Measurements from ENCODE around the gene NOTCH3.

NOTCH3 gene

GRCh38 chr19:15169541-15170285 lies 31.1 kb downstream of the NOTCH3 start:
- TF ChIP-seq CTCF (conservative IDR thresholded peaks at IDR 0.05): no peak
- no peak overlapping the region for H3K27ac ChIP-seq

DNA sequence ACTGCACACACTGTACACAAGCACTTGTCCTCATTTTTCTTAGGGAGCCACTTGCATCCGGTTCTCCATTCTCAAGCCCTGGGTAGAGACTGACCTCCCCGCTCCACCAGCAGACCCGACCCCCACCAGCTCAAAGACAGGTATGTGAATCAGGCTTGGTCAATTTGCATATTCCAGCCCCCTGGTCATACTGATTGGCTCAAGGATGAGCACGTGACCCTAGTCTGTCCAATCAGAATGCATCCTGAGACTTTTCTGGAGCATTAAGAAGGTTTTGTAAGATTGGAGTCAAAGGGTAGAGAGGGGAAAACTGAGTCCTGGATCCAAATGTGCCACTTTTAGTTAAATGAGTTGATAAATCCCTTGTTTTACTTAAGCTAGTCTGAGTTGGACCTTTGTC lies 34.1 kb downstream of the NOTCH3 start:
- no peak overlapping the region for H3K27ac ChIP-seq
- no peak for TF ChIP-seq CTCF (conservative IDR thresholded peaks at IDR 0.05)

DNA sequence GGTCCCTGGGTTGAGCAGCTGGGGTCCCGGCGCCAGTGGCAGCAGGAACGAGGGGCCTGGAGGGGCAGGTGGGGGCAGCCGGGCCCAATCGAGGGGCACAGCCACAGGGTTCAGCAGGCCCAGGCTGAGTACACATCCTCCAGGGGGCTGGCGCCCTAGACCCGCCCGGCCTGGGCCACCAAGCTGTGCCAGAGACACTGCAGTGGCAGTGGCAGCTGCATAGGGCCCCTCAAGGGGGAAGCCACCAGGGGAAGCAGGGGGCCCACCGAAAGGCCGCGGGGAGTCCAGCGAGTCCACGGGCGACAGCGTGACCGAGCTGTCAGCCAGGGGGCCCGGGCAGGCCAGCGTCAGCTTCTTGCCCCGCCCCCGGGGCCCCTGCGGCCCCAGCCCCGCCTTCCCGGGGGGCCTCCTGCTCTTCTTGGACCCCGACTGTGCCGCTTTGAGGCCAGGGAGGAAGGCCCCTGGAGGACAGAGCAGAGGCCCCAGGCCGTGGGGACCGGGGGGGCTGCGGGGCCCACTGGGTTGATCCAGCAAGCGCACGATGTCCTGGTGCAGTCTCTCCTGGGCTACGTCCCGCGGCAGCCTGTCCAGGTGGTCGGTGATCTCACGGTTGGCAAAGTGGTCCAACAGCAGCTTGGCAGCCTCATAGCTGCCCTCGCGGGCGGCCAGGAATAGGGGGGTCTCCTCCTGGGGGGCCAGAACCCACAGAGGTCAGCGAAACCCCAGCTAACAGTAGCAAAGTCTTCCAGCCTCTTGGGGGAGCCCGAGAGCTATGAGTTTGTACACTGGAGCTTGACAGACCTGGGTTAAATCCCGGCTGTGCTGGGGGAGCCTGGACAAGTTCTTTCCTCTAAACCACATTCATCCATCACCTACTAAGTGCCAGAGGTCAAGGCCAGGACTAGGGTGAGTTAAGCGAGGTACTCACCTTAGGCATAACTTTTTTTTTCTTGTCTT lies 39.5 kb downstream of the NOTCH3 start:
- TF ChIP-seq CTCF (conservative IDR thresholded peaks at IDR 0.05): peak; percentile 76
- H3K27ac ChIP-seq: no peak overlapping the region

DNA sequence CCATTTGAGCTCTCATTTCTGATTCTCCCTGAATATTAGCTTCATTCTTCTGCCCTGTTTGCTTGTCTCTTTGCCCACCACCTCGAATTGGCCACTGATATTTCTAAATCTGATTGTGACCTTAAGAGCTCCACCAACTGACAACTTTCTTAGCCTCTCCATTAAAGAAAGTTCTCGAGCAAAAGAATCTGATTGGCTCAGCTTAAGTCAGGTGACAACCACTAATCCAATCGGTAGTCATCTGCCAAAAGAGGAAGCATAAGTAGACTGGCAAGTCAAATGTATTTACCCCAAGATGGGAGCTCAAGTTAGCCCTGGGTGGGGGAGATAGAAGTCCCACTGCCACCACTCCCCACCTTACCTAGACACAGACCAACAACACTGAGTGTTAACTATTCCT lies 41.5 kb downstream of the NOTCH3 start:
- TF ChIP-seq CTCF (conservative IDR thresholded peaks at IDR 0.05): no peak
- no peak overlapping the region for H3K27ac ChIP-seq

DNA sequence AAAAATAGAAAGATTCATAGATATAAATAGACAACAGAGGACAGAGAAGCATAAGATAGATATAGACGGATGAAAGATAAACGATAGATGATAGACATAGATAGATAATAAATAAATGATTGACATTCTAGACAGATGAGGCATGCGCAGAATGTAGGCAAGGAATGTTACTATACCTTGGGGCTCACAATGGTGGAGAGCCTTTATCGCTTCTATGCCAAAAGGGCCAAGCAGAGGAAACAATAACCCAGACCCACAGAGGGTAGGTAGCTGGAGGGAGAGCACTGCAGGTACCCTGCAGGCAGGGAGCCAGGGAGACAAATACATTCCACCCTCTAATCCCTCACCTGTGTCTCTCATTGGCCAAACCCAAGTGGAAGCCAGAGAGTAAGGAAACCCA lies 44.4 kb downstream of the NOTCH3 start:
- no peak overlapping the region for H3K27ac ChIP-seq
- TF ChIP-seq CTCF (conservative IDR thresholded peaks at IDR 0.05): no peak

GRCh38 chr19:15155296-15155695 lies 45.5 kb downstream of the NOTCH3 start:
- no peak for TF ChIP-seq CTCF (conservative IDR thresholded peaks at IDR 0.05)
- H3K27ac ChIP-seq: no peak overlapping the region

- TF ChIP-seq CTCF (conservative IDR thresholded peaks at IDR 0.05): peak; percentile 81
- H3K27ac ChIP-seq: no peak overlapping the region
These were observed 46.7 kb downstream of the NOTCH3 start for GRCh38 chr19:15154002-15154612.
